ENCODE data around the gene GPC5. TPM values are rescaled to one million over a fixed set of nuclear protein-coding genes. Genes with fewer than 3 reads are reported as not detected.
"Not testable (repeated sequence)": the region's sequence is repeated elsewhere in the genome, so short reads cannot be mapped to it uniquely, and the experiment has no call there.

GPC5 gene
- total and polyA plus RNA-seq, 2 donors, result 0.06 to 5.0 TPM

DNA sequence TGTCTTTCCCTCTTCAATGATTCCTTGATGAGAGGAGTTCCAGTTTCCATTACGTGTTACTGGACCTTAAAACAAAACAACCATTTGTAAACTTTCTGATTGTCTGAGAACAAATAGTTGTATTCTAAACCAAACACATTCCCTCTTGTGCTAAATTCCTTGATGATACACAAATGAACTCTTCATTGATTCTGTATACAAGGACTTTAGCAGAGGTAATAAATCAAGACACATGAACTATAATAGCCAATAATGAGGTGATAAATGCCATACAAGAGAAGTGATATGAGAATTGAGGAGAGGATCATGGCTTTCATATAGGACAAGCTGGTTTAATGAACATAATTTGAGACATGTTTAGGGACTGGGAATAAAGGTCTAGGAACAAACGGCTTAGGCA is 13.5 kb upstream of the GPC5 start:
- 66% methylated on average over 2 of the region's 2 CpGs for WGBS
- DNase-seq (ENCODE audit: extremely low spot score), result no peak
- Histone ChIP-seq H3K4me3 (ENCODE audit: low read depth, low read length) (no peak overlapping the region), H3K27ac (ENCODE audit: low read depth) (no peak overlapping the region), H3K4me1 (ENCODE audit: insufficient read depth) (no peaks in the 10 kb centered on the region), H3K36me3 (ENCODE audit: insufficient read depth) (no peaks in the 10 kb centered on the region)

DNA sequence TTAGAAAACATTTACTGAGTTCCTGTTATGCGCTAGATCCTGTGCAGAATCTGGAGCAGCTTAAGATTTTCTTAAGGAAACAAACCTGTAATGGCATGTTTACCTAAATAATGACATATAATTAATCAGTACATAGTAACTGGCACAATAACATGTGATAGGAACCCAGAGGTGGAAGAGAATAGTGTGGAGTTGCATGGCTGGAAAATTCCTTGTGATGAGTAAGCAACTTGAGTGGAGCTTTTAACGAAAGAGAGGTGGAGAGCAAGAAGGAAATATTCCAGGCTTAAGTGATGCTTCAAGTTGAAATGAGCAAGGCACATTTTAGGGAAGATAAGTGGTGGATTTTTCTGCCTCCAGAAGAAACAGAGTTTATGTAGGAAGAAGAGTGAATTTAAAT is 9.2 kb upstream of the GPC5 start:
- no peak for DNase-seq (ENCODE audit: extremely low spot score)
- WGBS, result 76% methylated on average over 2 of the region's 2 CpGs
- no peaks in the 10 kb centered on the region for H3K36me3 ChIP-seq (ENCODE audit: insufficient read depth)
- H3K4me1 ChIP-seq (ENCODE audit: insufficient read depth), result no peaks in the 10 kb centered on the region
- no peak overlapping the region for H3K4me3 ChIP-seq (ENCODE audit: low read depth, low read length)
- H3K27ac ChIP-seq (ENCODE audit: low read depth), result no peak overlapping the region

DNA sequence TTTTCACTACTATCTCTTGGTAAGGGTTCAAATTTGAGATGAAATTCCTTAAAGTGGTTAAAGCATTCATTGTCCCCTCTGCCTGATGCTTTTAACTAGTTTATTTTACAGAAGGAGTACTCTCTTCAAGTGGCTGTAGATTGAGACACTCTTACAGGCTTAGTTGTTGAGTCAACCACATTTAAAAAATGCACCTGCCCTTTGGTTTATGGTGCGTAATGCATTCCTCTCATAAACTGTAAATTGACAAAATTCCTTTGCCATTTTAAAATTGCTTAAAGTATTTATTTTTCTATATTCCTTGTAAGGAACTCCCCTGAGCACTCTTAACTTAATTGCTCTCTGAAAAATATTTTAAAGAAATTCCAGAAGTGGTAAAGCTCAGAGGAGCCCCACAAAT is 826 bp upstream of the GPC5 start:
- WGBS, result 80% methylated on average over 1 of the region's 1 CpG
- H3K36me3 ChIP-seq (ENCODE audit: insufficient read depth), result no peaks in the 10 kb centered on the region
- no peak overlapping the region for H3K27ac ChIP-seq (ENCODE audit: low read depth)
- no peaks in the 10 kb centered on the region for H3K4me1 ChIP-seq (ENCODE audit: insufficient read depth)
- no peak for DNase-seq (ENCODE audit: extremely low spot score)
- no peak overlapping the region for H3K4me3 ChIP-seq (ENCODE audit: low read depth, low read length)

DNA sequence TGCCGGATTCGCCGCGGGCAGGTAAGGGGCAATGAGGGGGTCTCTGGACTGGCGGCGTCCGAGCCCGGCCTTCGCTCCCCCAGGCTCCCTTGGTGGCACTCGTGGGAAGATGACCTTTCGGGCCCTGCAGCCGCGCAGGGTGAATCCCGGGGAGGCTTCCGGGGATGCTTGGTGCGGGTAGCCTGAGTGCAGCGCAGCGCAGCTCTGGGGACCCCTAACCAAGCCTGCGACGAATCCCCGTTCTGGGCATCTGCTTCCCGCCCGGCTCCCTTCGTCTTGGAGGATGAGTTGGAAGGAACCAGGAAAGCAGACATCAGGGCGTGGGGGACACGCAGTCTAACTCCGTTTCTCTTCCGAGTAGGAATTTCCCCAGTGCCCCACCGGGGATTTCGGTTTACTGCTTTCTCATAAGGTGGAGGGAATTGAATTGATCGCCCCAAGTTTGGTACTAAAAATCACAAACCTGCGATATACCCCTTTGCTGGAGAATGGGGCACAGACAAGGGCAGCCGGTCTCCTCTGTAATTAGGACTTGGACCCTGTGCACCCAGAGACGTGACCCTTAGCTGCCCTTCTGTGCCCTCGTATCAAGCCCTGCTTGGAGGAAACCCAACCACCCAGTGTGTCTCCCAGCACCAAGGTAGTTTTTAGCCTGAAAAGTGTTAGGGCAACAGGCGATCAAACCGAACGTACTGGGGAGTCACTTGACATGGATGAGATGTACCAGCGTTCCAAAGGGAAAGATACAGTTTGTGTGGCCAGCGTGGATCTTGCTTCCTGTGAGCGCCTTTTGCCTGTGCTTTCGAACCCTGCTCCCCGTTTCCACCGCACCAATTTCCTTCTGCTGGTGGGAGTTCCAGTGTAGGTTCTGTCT is 1.0 kb downstream of the GPC5 start:
- Histone ChIP-seq H3K27ac (ENCODE audit: low read depth) (no peak overlapping the region), H3K4me3 (ENCODE audit: low read depth, low read length) (no peak overlapping the region), H3K36me3 (ENCODE audit: insufficient read depth) (no peaks in the 10 kb centered on the region), H3K4me1 (ENCODE audit: insufficient read depth) (no peaks in the 10 kb centered on the region)
- DNase-seq (ENCODE audit: extremely low spot score), result no peak
- 26% methylated on average over 44 of the region's 44 CpGs for WGBS

DNA sequence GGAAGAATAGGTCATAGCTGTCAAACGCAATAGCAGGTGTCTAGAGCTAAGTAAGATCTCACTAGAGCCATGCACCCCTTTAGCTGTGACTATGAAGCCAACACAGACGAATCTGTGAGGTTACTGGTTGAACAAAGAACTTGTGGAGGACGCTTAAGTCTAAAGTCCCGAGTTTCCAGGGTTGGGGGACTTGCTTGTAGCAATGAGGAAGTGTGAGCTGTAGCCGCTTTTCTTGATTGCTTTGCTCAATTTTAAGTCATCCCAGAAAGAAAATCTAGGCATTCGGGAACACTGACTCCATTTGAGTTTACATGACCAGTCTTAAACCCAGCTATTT is 1.6 kb downstream of the GPC5 start:
- DNase-seq (ENCODE audit: extremely low spot score), result no peak
- no peaks in the 10 kb centered on the region for H3K36me3 ChIP-seq (ENCODE audit: insufficient read depth)
- H3K4me1 ChIP-seq (ENCODE audit: insufficient read depth), result no peaks in the 10 kb centered on the region
- WGBS, result 74% methylated on average over 6 of the region's 6 CpGs
- H3K4me3 ChIP-seq (ENCODE audit: low read depth, low read length), result no peak overlapping the region
- H3K27ac ChIP-seq (ENCODE audit: low read depth), result no peak overlapping the region

DNA sequence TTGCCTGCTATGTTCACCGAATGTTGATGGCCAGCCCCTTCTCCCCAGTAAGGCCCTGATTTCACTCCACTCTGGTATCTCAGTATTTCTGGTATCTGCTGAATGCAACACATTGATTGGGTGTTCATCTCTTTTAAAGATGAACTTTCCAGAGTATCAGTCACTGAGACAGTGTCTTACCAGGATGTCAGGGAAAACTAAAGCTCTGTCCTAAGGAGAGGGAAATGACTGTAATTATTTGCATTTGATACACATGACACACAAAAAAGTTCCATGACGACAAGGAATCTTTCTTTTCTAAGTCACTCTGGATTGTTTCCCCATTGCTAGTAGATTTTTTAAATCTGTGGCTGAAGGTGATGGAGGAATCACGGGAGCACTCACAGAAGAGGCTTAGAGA is 2.2 kb downstream of the GPC5 start:
- no peak overlapping the region for H3K4me3 ChIP-seq (ENCODE audit: low read depth, low read length)
- DNase-seq (ENCODE audit: extremely low spot score), result no peak
- WGBS, result 75% methylated on average over 3 of the region's 3 CpGs
- no peak overlapping the region for H3K27ac ChIP-seq (ENCODE audit: low read depth)
- H3K4me1 ChIP-seq (ENCODE audit: insufficient read depth), result no peaks in the 10 kb centered on the region
- H3K36me3 ChIP-seq (ENCODE audit: insufficient read depth), result no peaks in the 10 kb centered on the region

GRCh38 chr13:91401920-91402319 is 3.5 kb downstream of the GPC5 start:
- 70% methylated on average over 2 of the region's 2 CpGs for WGBS
- Histone ChIP-seq H3K27ac (ENCODE audit: low read depth) (no peak overlapping the region), H3K4me3 (ENCODE audit: low read depth, low read length) (no peak overlapping the region), H3K36me3 (ENCODE audit: insufficient read depth) (no peaks in the 10 kb centered on the region), H3K4me1 (ENCODE audit: insufficient read depth) (no peaks in the 10 kb centered on the region)
- DNase-seq (ENCODE audit: extremely low spot score), result no peak

DNA sequence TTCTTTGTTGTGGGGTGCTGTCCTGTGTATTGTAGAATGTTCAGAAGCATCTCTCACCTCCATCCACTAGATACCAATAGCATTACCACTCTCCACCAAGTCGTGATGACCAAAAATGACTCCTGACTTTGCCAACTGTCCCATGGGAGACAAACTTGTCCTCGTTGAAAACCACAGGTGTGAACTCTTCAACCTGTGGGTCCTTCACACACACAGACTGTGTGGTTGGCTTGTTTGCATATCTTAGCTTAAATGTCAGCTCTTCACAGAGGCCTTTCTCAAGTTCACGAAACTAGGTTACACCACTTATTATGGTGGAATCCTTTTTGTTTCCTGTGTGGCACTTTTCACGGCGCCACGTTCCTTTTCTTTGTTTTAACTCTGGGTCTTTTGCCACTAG is 6.8 kb downstream of the GPC5 start:
- 93% methylated on average over 6 of the region's 6 CpGs for WGBS
- H3K27ac ChIP-seq (ENCODE audit: low read depth), result no peak overlapping the region
- H3K36me3 ChIP-seq (ENCODE audit: insufficient read depth), result no peaks in the 10 kb centered on the region
- no peak for DNase-seq (ENCODE audit: extremely low spot score)
- H3K4me1 ChIP-seq (ENCODE audit: insufficient read depth), result no peaks in the 10 kb centered on the region
- no peak overlapping the region for H3K4me3 ChIP-seq (ENCODE audit: low read depth, low read length)

- Histone ChIP-seq H3K4me3 (ENCODE audit: low read depth, low read length) (no peak overlapping the region), H3K4me1 (ENCODE audit: insufficient read depth) (no peaks in the 10 kb centered on the region), H3K27ac (ENCODE audit: low read depth) (no peak overlapping the region), H3K36me3 (ENCODE audit: insufficient read depth) (no peaks in the 10 kb centered on the region)
- no peak for DNase-seq (ENCODE audit: extremely low spot score)
- WGBS, result 63% methylated on average over 5 of the region's 5 CpGs
Observed at GRCh38 chr13:91406619-91407018, 8.2 kb downstream of the GPC5 start.

- Histone ChIP-seq H3K27ac (ENCODE audit: low read depth) (no peak overlapping the region), H3K4me3 (ENCODE audit: low read depth, low read length) (no peak overlapping the region), H3K36me3 (ENCODE audit: insufficient read depth) (no peaks in the 10 kb centered on the region), H3K4me1 (ENCODE audit: insufficient read depth) (no peaks in the 10 kb centered on the region)
- DNase-seq (ENCODE audit: extremely low spot score), result no peak
- whole genome bisulfite sequencing, result 75% methylated on average over 2 of the region's 2 CpGs
Observed at GRCh38 chr13:91408971-91409370, 10.6 kb downstream of the GPC5 start.

DNA sequence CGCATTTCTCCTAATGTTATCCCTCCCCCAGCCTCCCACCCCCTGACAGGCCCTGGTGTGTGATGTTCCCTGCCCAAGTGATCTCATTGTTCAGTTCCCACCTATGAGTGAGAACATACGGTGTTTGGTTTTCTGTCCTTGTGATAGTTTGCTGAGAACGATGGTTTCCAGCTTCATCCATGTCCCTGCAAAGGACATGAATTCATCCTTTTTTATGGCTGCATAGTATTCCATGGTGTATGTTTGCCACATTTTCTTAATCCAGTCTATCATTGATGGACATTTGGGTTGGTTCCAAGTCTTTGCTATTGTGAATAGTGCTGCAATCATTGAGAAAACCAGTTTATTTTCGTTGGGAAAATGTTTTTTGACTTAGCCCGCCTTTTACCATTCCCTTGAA is 18.2 kb downstream of the GPC5 start:
- H3K4me1 ChIP-seq (ENCODE audit: insufficient read depth); H3K36me3 ChIP-seq (ENCODE audit: insufficient read depth); DNase-seq (ENCODE audit: extremely low spot score); H3K27ac ChIP-seq (ENCODE audit: low read depth); H3K4me3 ChIP-seq (ENCODE audit: low read depth, low read length): not testable (repeated sequence)
- 82% methylated on average over 5 of the region's 5 CpGs for WGBS

DNA sequence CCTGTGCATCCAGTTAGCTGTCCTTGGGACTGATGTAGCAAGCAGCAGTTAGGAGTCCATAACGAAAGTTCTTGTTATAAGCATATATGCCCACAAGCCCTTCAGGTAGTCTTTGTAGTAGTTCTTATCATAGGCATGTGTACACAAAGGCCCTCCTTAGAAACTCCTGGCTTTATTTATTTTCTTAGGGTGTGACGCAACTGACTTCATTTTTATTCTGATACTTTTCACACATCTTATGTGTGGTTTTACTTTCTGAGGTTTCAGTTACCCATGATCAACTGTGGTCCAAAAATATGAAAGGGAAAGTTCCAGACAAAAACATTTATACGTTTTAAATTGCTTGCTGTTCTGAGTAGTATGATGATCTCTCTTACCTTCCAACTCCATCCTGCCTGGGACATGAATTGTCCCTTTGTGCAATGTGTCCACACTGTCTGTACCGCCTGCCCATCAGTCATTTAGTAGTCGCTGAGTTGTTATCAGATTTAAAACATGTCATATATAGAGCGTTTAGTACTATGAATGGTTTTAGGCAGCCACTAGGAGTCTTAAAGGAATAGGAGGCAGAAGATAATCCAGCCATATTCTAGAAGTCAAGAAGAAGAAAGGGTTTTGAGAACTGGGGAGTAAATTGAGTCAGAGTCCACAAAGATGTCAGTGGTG is 19.4 kb downstream of the GPC5 start:
- H3K4me3 ChIP-seq (ENCODE audit: low read depth, low read length), result no peak overlapping the region
- no peaks in the 10 kb centered on the region for H3K4me1 ChIP-seq (ENCODE audit: insufficient read depth)
- no peak overlapping the region for H3K27ac ChIP-seq (ENCODE audit: low read depth)
- no peaks in the 10 kb centered on the region for H3K36me3 ChIP-seq (ENCODE audit: insufficient read depth)
- WGBS, result 54% methylated on average over 6 of the region's 6 CpGs
- DNase-seq (ENCODE audit: extremely low spot score), result no peak

DNA sequence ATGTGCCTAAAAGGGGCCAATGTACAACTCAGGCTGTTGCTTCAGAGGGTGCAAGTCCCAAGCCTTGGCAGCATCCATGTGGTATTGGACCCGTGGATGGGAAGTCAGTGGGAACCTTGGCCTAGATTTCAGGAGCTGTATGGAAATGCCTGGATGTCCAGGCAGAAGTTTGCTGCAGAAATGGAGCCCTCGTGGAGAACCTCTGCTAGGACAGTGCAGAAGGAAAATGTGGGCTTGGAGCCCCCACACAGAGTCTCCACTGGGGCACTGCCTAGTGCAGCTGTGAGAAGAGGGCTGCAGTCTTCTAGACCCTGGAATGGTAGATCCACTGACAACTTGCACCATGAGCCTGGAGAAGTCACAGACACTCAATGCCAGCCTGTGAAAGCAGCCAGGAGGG is 28.5 kb downstream of the GPC5 start:
- Histone ChIP-seq H3K27ac (ENCODE audit: low read depth) (no peak overlapping the region), H3K4me3 (ENCODE audit: low read depth, low read length) (no peak overlapping the region), H3K4me1 (ENCODE audit: insufficient read depth) (no peaks in the 10 kb centered on the region), H3K36me3 (ENCODE audit: insufficient read depth) (no peaks in the 10 kb centered on the region)
- WGBS, result 62% methylated on average over 2 of the region's 2 CpGs
- no peak for DNase-seq (ENCODE audit: extremely low spot score)

- not testable (repeated sequence) for DNase-seq (ENCODE audit: extremely low spot score); H3K36me3 ChIP-seq (ENCODE audit: insufficient read depth); H3K4me3 ChIP-seq (ENCODE audit: low read depth, low read length); H3K27ac ChIP-seq (ENCODE audit: low read depth); H3K4me1 ChIP-seq (ENCODE audit: insufficient read depth)
- 92% methylated on average over 15 of the region's 15 CpGs for WGBS
Observed at GRCh38 chr13:91438674-91439073, 40.3 kb downstream of the GPC5 start.
